GM19025 (cell line): ENCODE data around the gene CA5A.

Source experiments
- ATAC-seq: cut with Tn5 transposase; IDR thresholded peaks from one replicate; pipeline ENCODE4 v1.9.1; 2021; ENCODE audit warnings: mild to moderate bottlenecking, low read depth, moderate library complexity; ENCODE audit not compliant: unreplicated experiment

The CA5A gene

GRCh38 chr16:87854053-87854906 lies 82.0 kb downstream of the CA5A start:
- no peak for ATAC-seq

GRCh38 chr16:87853411-87854052 lies 82.8 kb downstream of the CA5A start:
- ATAC-seq = no peak

GRCh38 chr16:87851601-87852000 lies 84.7 kb downstream of the CA5A start:
- ATAC-seq = no peak

- no peak for ATAC-seq
These were observed 85.2 kb downstream of the CA5A start for GRCh38 chr16:87851141-87851587.

- ATAC-seq = no peak
These were observed 86.0 kb downstream of the CA5A start for GRCh38 chr16:87850009-87851006.

- ATAC-seq = no peak
These were observed 86.8 kb downstream of the CA5A start for GRCh38 chr16:87849419-87850008.

GRCh38 chr16:87848676-87849345 lies 87.5 kb downstream of the CA5A start:
- ATAC-seq = no peak

GRCh38 chr16:87847785-87848675 lies 88.3 kb downstream of the CA5A start:
- ATAC-seq = no peak

- ATAC-seq = no peak
These were observed 88.9 kb downstream of the CA5A start for GRCh38 chr16:87847467-87847784.

- ATAC-seq = no peak
These were observed 89.4 kb downstream of the CA5A start for GRCh38 chr16:87846705-87847466.

GRCh38 chr16:87845807-87846619 lies 90.3 kb downstream of the CA5A start:
- ATAC-seq = no peak

GRCh38 chr16:87845213-87845612 lies 91.1 kb downstream of the CA5A start:
- ATAC-seq = no peak

- ATAC-seq = no peak
These were observed 91.5 kb downstream of the CA5A start for GRCh38 chr16:87844809-87845208.

GRCh38 chr16:87844120-87844733 lies 92.1 kb downstream of the CA5A start:
- no peak for ATAC-seq

GRCh38 chr16:87843678-87844105 lies 92.6 kb downstream of the CA5A start:
- ATAC-seq = no peak

- ATAC-seq = no peak
These were observed 94.0 kb downstream of the CA5A start for GRCh38 chr16:87842209-87842869.
